Fibroblast of lung (primary cell): ENCODE measurements around the gene NT5C3B. TPM values are rescaled to one million over a fixed set of nuclear protein-coding genes. Genes with fewer than 3 reads are reported as not detected.
A peak's percentile ranks its signal among the peaks of the same experiment; 100 is the strongest.
"Not testable (repeated sequence)": the region's sequence is repeated elsewhere in the genome, so short reads cannot be mapped to it uniquely, and the experiment has no call there.

Experiments
- DNase-seq, 2 donors: peaks; one replicate each; pipeline versions ENCODE4 v3.0.0 to v3.0.0-alpha.2; 2010; ENCODE audit warnings: low read depth in 2 of 2
- H2AFZ ChIP-seq: 2 replicates; pipeline ENCODE4 v1.5.1; 2012; ENCODE audit warnings: low read length, control low read depth, inconsistent platforms
- H3K27ac ChIP-seq: 2 replicates; pipeline ENCODE4 v1.5.1; 2011; ENCODE audit warnings: low read length, control low read depth; ENCODE audit not compliant: insufficient read depth
- H3K27me3 ChIP-seq: 2 replicates; pipeline ENCODE4 v1.5.1; 2011; ENCODE audit warnings: mild to moderate bottlenecking, low read length; ENCODE audit not compliant: control insufficient read depth, insufficient read depth
- H3K36me3 ChIP-seq: 2 replicates; pipeline ENCODE4 v1.5.1; 2011; ENCODE audit warnings: low read length; ENCODE audit not compliant: control insufficient read depth, insufficient read depth
- H3K4me1 ChIP-seq: 2 replicates; pipeline ENCODE4 v1.5.1; 2011; ENCODE audit warnings: low read length; ENCODE audit not compliant: control insufficient read depth, insufficient read depth; ENCODE audit errors: extremely low read depth
- H3K4me2 ChIP-seq: 2 replicates; pipeline ENCODE4 v1.5.1; 2011; ENCODE audit warnings: low read length, control low read depth; ENCODE audit not compliant: insufficient read depth; ENCODE audit errors: extremely low read depth
- H3K4me3 ChIP-seq, 4 experiments: fragments of 200-600 bp in 1 of 4; sonication (generic) in 1 of 4; replicated peaks in 1 of 4; 2 replicates each; pipeline ENCODE4 v1.5.1; 2011 to 2016; ENCODE audit warnings: low read length in 4 of 4, low read depth in 3 of 4, mild to moderate bottlenecking in 3 of 4, control low read depth in 2 of 4, inconsistent platforms in 1 of 4, mixed read lengths in 1 of 4; ENCODE audit not compliant: insufficient read depth in 1 of 4; ENCODE audit errors: control extremely low read depth in 1 of 4
- H3K79me2 ChIP-seq: 2 replicates; pipeline ENCODE4 v1.5.1; 2012; ENCODE audit warnings: mild to moderate bottlenecking, low read length, inconsistent platforms; ENCODE audit not compliant: control insufficient read depth, insufficient read depth
- H3K9ac ChIP-seq: 2 replicates; pipeline ENCODE4 v1.5.1; 2011; ENCODE audit warnings: mild to moderate bottlenecking, low read length, control low read depth; ENCODE audit not compliant: insufficient read depth
- H3K9me3 ChIP-seq: 2 replicates; pipeline ENCODE4 v1.5.1; 2012; ENCODE audit warnings: low read depth, low read length; ENCODE audit not compliant: control insufficient read depth, insufficient read depth
- H4K20me1 ChIP-seq: 2 replicates; pipeline ENCODE4 v1.5.1; 2011; ENCODE audit warnings: low read length; ENCODE audit not compliant: control insufficient read depth, insufficient read depth; ENCODE audit errors: extremely low read depth
- CTCF ChIP-seq, 2 donors: IDR thresholded peaks in 1 of 2; conservative IDR thresholded peaks in 1 of 2; 1 replicate in 1 of 2; 2 replicates in 1 of 2; pipeline ENCODE4 v1.5.1; 2011 to 2012; ENCODE audit warnings: low read length in 2 of 2, control low read depth in 1 of 2, inconsistent platforms in 1 of 2, low read depth in 1 of 2, mild to moderate bottlenecking in 1 of 2
- EZH2 ChIP-seq: IDR thresholded peaks from 2 replicates; pipeline ENCODE4 v1.5.1; 2012; ENCODE audit warnings: low read length, control low read depth, mild to moderate bottlenecking; ENCODE audit errors: missing control alignments
- polyA plus RNA-seq, 2 donors: library from polyadenylated mRNA; depleted of rRNA in 1 of 2; stranded (reverse) in 1 of 2; unstranded in 1 of 2; fragments of >200 nt; gene quantifications; 2 replicates each; pipeline ENCODE4 v1.2.1, GENCODE V29; 2011 to 2012; ENCODE audit warnings: missing spikeins in 1 of 2
- total RNA-seq: library from RNA; depleted of rRNA; stranded (reverse); fragments of >200 nt; gene quantifications from 2 replicates; pipeline ENCODE4 v1.2.1, GENCODE V29; 2014

NT5C3B gene
- total and polyA plus RNA-seq, 2 donors (not counting 1 experiment from before 2014, with no cell fraction given) = 61.9 to 83.5 TPM

DNA sequence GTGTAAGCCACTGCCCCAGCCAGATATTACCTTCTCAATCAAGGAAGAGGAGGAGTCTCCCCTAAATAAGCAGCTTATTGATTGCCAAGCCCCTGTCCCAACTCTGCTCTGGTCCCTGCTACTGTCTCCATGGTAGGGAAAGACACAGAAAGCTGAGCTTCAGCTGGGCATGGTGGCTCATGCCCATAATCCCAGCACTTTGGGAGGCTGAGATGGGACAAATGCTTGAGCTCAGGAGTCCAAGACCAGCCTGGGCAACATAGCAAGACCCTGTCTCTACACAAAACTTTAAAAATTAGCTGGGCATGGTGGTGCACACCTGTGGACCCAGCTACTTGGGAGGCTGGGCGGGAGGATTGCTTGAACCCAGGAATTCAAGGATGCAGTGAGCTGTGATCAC lies 56.1 kb downstream of the NT5C3B start:
- no peaks in the 10 kb centered on the region for H3K79me2 ChIP-seq
- H3K4me2 ChIP-seq = no peak overlapping the region
- H3K36me3 ChIP-seq = no peaks in the 10 kb centered on the region

GRCh38 chr17:41777574-41778188 lies 58.4 kb downstream of the NT5C3B start:
- Histone ChIP-seq H3K79me2 (no peaks in the 10 kb centered on the region), H3K36me3 (no peaks in the 10 kb centered on the region), H3K27ac (peak overlapping the region; percentile 72), H3K4me1 (peaks cover 19% of the 10 kb centered on the region), H2AFZ (no peak overlapping the region), H3K27me3 (no peaks in the 10 kb centered on the region), H3K9me3 (no peaks in the 10 kb centered on the region), H4K20me1 (no peaks in the 10 kb centered on the region), H3K4me3 (peak overlapping the region in 1 of 4 experiments; percentile 14), H3K4me2 (peak overlapping the region; percentile 80), H3K9ac (no peak overlapping the region)
- peak; percentile 94 to 98 for DNase-seq
- peak in 1 of 2 donors; percentile 25 for TF ChIP-seq CTCF (conservative IDR thresholded peaks at IDR 0.05 in 1 of 2, IDR thresholded peaks at IDR 0.05 in 1 of 2; ENCODE audit: low read depth in 1 of 2, low read length in 2 of 2)
- TF ChIP-seq EZH2 = no peak

More for the DNA sequence above, 56.1 kb downstream of the NT5C3B start:
- no peak for DNase-seq
- Histone ChIP-seq H3K27me3 (no peaks in the 10 kb centered on the region), H3K27ac (no peak overlapping the region), H4K20me1 (no peaks in the 10 kb centered on the region), H3K4me1 (peaks cover 17% of the 10 kb centered on the region), H3K9ac (no peak overlapping the region), H2AFZ (no peak overlapping the region), H3K4me3 (no peak overlapping the region), H3K9me3 (no peaks in the 10 kb centered on the region)
- TF ChIP-seq EZH2 = no peak
- TF ChIP-seq CTCF (conservative IDR thresholded peaks at IDR 0.05 in 1 of 2, IDR thresholded peaks at IDR 0.05 in 1 of 2; ENCODE audit: low read depth in 1 of 2, low read length in 2 of 2) = no peak

DNA sequence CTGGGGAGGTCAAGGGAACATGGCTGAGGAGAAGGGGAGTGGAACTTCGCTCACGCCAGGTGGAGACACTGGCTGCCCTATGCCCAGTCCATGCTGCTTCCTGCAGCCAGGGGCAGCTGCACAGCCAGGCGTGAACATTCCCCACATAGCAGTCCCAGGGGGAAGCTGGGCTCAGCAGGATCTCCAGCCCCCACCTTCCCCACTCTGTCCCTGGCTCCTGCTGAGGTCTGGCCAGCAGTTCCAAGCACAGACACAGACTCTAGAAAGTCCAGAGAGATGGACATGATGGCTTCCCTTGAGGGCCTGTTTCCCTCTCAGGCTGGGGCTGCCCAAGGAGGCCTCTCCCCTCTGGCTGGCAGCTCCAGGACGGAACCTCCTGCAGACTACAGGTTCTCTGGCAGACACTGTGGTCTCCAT lies 58.9 kb downstream of the NT5C3B start:
- no peaks in the 10 kb centered on the region for H3K79me2 ChIP-seq
- H3K27ac ChIP-seq = peak overlapping the region; percentile 72
- H3K9ac ChIP-seq = no peak overlapping the region
- TF ChIP-seq CTCF (conservative IDR thresholded peaks at IDR 0.05 in 1 of 2, IDR thresholded peaks at IDR 0.05 in 1 of 2; ENCODE audit: low read depth in 1 of 2, low read length in 2 of 2) (no peak), EZH2 (no peak)
- no peak overlapping the region for H3K4me3 ChIP-seq
- peak in 1 of 2 donors; percentile 68 for DNase-seq
- no peaks in the 10 kb centered on the region for H3K27me3 ChIP-seq
- peak overlapping the region; percentile 80 for H3K4me2 ChIP-seq
- peaks cover 19% of the 10 kb centered on the region for H3K4me1 ChIP-seq
- no peaks in the 10 kb centered on the region for H3K36me3 ChIP-seq
- H4K20me1 ChIP-seq = no peaks in the 10 kb centered on the region
- no peak overlapping the region for H2AFZ ChIP-seq
- no peaks in the 10 kb centered on the region for H3K9me3 ChIP-seq

- not testable (repeated sequence) for H3K27me3 ChIP-seq, H3K36me3 ChIP-seq, H4K20me1 ChIP-seq, H3K9me3 ChIP-seq, DNase-seq, H3K4me3 ChIP-seq, H3K79me2 ChIP-seq, H2AFZ ChIP-seq, H3K27ac ChIP-seq, H3K9ac ChIP-seq, H3K4me2 ChIP-seq
- peaks cover 19% of the 10 kb centered on the region for H3K4me1 ChIP-seq
Observed at GRCh38 chr17:41776262-41776900, 59.7 kb downstream of the NT5C3B start.
